HG03378 (cell line): ENCODE results near the gene TOGARAM2.

Experiments used
- ATAC-seq: cut with Tn5 transposase; IDR thresholded peaks from one replicate; pipeline ENCODE4 v1.9.1; 2021; ENCODE audit warnings: mild to moderate bottlenecking, moderate library complexity; ENCODE audit not compliant: unreplicated experiment

TOGARAM2 gene

DNA sequence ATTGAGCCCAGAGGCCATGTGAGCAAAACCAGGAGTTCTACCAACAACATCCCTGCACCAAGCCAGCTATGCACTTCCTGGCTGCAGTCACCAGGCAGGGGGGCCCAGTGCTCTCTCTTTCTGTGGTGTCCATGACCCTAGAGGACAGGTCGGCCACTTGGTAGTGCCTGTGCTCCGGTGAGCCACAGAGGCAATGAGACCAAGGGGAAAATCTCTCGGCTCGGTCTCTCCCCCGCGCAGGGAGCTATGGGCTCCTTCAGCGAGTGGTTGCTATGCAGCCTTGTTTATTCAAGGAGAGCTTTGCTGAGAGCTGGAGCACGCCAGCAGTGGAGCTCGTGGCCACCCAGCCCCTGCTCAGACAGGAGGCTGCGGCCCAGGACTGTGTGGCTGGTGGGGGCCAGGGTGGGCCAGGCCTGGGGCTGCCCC is at the start of gene TOGARAM2:
Gene TOGARAM2, plus strand, starts transcription at position 283 of the 426 bp plus-strand sequence. CDS start 13,537 bp downstream, outside the sequence.
- no peak for ATAC-seq

DNA sequence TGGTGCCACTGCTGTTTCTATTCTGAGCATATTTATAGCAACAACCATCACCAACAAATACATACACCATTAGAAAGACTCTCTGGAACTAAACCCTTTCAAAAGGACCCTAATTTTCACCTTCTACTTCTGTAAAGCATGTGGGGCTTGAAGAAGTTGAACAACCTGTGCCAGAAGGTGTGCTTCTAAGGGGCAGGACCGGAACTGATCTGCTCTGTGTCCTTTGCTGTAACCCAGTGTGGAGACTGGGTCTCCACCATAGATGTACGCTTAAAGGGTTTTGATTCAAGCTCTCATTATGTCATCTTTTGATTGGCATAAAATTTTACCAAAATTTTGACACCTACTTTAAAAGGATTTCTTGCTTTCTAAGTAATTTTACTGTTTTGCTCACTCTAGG is 46.3 kb upstream of the TOGARAM2 start:
- ATAC-seq, result no peak

DNA sequence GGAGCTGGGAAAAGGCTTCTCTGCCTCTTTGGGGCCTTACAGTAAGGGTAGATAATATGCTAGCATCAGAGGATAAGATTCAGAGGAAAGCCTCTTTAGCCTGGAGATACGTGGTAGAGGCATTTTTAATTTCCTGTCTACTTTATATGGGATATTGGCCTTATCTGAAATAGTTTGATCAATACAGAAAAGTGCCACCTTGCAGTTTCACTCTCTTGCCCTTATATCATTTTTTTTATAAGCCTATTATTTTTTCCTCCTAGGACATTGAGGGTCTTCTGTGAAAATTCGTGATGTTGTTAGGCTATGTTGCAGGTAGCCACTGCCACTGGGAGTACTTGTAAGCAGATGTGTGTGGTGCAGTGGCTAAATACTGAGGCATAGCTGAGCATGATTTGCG is 40.1 kb upstream of the TOGARAM2 start:
- ATAC-seq, result no peak

DNA sequence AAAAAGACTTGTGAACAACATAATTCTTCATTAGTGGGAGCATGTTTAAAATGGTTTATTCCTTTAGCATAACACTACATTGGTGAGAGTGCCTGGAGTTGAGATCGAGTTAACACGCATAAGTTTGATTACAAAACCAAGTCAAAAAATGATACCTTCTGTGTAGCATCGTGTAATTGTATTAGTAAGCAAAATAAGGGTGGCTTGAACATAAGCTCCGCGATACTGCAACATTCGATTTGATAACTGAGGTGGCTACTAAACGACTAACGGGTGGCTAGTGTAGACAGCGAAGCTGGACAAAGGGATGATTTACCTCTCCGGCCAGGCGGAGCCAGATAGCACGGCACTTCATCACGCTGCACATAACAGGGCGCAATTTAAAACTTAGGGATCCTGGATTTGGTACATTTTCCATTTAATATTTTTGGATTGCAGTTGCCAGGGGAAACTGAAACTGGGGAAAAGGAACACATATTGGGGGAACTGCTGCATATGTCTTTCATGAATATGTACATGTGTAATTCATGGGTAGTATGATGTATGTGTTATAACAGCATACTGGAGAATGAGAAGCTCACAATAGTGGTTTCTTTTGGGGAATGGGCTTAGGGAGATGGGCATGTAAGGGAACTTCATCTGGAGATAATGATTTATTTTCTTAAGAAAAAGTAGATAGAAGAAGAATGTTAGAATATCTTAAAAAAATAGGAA is 36.4 kb upstream of the TOGARAM2 start:
- no peak for ATAC-seq

DNA sequence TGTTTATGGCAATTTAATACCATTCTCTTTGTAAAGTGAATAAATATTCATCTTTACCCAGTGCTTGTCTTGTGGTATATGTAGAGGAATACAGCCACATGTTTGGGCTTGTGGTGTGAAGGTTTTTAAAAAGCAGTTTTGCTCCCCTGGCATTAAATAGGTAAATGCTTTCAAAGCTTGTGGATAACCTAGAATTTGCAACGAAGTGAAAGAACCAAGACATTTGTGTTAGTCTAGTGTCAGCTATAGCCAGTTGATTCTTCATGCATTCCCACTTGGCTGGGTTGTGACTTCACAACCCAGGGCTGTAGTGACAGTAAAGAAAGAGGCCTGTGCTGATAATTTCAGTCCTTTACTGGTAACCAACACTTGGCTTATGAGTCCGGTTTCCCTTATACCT is 32.9 kb upstream of the TOGARAM2 start:
- no peak for ATAC-seq

DNA sequence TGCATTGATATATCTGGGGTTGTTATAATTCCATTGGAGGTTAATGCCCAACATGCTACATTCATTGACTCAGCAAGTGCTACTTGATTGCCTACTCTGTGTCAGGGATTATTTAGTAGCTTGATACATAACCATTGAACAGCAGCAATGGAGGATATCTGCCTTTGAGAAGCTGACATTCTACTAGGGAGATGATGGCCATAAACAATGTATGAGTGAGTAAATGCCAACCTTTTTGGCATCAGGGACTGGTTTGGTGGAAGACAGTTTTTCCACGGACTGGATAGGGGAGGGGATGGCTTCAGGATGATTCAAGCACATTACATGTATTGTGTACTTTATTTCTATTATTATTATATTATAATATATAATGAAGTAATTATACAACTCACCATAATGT is 31.9 kb upstream of the TOGARAM2 start:
- no peak for ATAC-seq

DNA sequence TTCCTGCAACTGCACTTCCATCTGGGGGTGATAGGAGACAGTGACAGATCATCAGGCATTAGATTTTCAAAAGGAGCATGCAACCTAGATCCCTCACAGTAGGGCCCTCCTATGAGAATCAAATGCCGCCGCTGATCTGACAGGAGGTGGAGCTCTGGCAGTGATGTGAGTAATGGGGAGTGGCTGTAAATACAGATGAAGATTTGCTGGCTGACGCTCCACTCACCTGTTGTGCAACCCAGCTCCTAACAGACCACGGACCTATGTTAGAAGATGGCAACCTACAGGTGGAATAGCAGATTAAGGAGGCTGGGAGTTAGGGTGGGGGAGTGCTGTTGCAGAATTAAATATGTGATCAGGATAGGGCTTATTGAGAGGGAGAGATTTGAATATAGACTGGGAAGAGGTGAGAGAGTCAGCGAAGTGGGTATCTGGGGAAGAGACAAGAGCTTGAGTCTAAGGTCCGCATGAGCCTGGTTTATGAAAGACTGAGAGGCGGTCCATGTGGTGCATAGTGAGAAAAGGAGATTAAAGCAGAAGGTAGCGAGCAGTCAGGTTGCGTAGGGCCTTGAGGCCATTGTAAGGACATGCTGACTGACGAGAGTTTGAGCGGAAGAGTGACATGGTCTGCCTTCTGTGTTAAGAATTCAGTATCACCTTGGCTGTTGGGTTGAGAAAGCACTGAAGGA is 31.3 kb upstream of the TOGARAM2 start:
- no peak for ATAC-seq

DNA sequence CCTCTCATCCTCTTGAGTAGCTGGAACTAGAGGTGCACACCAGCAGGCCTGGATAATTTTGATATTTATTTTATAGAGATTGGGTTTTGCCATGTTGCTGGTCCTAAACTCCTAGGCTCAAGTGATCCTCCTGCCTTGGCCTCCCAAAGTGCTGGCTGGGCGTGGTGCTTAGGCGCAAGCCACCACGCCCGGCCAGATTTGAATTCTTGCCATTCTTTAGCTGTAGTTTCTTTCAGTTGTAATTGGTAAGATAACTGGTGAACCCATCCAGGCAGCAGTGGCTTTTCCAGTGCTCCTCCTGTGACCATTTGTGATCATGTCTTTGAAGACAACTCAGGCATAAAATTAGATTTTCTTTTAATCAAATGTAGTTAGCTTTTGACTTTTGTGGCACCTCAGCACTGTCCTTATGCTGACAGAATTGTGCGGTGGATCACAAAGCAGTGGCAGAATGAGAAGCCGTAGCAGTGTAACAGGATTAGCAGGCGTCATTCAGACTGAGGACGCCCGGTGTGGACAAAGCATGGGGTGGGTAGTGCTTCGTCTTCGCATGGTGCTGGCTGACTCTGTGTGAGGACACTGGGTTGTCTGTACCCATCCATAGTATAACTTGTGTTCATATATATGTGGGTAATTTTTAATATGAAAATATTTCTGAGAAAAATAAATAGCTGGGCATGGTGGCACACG is 30.0 kb upstream of the TOGARAM2 start:
- no peak for ATAC-seq

DNA sequence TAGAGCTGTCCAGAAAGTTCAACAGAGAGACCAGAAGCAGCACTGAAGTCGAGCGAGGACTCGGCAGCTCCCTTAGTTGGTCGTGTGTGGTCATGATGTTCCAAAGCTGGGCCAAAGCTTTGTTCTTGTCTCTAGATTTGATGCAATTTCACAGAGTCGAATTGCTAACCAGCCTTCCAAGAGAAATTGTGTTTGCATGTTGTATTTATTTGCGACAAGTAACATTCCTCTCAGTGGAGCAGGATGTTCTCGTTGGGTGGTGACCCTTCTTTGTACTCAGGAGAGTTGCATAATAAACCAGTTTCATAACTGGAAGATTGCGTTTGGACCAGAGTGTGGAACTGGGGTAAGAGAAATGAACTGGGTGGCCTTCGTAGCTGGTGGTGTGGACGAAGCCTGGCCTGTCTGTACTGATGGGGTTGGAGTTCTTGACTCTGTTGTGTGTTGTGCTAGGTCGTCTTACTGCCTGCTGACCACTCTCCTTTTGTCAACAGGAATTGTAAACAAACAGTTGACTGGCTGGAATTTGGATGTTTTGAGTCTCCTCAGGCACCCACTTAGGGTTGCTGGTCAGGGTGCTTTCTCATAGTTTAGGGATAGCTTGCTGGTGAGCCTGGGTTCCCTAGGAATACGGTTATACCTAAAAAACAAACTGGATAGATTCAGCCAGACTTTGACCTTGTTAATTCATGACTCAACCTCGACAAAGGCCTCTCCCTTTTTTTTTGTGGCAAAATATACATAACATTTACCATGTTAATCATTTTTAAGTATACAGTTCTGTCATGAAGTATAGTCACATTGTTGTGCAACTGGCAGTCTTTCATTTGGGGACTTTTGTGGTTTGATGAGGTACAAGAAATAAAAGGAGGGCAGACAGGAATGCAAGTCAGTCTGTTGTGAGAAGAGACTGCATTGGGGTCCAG is 28.9 kb upstream of the TOGARAM2 start:
- ATAC-seq, result no peak

DNA sequence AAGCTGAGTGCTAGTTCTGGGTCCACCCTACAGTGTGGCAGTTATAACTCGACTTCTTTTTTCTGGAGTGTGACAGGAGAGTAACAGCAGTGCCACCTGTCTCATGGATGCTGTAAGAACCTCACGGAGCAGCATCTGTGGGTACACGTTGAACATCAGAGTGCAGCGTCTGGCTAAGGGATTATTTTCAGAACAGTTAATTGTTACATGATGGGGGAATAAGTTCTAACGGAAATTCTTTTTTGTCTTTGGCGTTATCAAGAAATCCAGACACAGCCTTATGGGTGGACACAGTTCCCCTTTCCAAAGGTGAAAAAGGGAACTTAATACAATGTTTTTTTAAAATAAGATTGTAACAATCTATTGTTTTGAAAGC is 28.3 kb upstream of the TOGARAM2 start:
- no peak for ATAC-seq

DNA sequence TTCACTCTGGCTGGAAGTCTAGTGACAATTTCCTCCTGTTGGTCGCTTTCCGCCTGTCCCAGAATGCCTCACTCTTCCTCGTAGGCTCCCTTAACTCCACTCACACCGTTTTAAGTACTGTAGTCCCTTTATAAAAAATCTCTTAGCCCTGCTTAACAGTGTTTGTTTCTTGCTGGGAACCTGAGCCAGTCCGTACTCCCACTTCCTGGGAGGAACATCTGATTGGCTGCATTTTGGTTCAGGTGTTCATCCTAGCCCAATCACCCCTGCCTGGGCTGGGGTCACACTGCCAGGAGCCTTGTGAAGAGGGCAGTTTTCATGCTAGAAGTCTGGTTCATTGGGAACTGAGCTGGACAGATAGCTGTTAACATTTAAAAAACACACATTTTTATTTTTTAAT is 25.6 kb upstream of the TOGARAM2 start:
- ATAC-seq, result no peak

DNA sequence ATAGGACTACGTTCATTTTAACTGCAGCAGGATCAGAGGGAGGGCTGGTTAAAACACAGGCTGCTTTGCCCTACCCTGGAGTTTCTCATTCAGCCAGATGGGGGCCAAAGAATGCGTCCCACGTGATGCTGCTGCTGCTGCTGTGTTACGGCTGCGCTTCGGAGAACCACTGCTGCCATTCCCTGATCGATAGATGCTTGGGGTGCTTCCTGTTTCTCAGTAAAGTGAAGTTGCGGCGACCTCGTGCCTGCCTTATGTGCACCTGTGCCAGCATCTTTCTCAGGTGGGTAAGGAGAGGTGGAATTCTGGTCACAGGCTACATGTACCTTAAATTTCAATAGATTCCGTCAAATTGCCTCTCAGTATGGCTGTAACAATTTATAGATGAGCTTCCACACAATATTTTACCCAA is 24.7 kb upstream of the TOGARAM2 start:
- no peak for ATAC-seq

DNA sequence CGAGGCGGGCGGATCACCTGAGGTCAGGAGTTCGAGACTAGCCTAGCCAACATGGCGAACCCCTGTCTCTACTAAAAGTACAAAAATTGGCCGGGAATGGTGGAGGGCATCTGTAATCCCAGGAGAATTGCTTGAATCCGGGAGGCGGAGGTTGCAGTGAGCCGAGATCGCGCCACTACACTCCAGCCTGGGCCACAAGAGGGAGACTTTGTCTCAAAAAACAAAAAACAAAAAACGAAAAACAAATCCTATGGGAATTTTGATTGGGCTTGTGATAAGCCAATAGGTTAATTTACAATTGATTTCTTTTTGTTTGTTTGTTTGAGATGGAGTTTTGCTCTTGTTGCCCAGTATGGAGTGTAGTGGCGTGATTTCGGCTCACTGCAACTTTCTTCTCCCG is 24.2 kb upstream of the TOGARAM2 start:
- no peak for ATAC-seq

DNA sequence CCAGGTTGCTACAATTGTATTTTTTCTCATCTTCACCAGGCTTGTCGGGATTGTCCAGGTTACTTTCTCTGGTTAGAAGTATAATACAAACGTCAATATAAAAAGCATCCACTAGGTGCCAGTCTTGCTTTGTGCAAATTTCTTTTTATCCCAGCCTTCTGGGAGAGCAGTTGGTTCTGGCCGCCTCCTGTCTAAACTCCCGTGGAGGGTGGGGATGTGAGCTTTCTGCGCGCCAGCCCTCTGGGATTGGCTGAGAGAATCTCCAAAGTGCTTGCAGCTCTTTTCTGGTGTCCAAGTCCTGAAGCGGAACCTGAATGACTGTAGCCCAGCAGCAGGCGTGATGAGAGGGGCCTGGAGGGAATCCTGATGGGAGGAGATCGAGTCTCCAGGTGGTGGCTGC is 22.4 kb upstream of the TOGARAM2 start:
- ATAC-seq, result no peak

DNA sequence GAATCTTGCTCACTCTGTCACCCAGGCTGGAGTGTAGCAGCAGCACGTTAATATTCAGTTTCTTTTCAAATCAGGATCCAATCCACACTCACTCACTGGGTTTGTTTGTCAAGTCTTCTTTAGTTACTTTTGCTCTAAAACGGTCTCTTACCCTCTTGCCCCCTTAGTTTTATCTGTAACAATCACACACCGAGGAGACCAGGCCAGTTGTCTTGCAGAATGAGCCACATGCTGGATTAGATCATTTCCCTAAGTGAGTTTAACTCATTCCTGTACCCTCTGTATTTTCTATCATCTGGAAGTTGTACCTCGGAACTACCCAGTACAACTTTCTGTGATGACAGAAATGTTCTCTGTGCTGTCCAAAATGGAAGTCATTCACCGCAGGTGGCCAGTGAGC is 20.7 kb upstream of the TOGARAM2 start:
- ATAC-seq, result no peak

DNA sequence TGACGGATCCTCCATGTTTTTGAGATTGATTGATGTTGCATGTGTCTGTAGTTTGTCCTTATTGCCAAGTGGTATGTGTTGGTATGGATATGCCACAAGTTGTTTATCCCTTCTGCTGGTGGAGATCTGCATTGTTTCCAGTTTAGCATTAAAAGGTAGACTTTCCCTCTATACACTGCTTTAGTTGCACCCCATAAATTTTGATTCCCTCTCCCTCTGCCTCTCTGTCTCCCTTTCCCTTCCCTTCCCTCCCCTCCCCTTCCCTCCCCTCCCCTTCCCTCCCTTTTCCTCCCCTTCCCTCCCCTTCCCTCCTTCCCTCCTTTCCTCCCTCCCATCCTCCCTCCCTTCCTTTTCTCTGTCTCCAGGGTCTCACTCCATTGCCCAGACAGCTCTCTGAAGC is 18.6 kb upstream of the TOGARAM2 start:
- no peak for ATAC-seq

DNA sequence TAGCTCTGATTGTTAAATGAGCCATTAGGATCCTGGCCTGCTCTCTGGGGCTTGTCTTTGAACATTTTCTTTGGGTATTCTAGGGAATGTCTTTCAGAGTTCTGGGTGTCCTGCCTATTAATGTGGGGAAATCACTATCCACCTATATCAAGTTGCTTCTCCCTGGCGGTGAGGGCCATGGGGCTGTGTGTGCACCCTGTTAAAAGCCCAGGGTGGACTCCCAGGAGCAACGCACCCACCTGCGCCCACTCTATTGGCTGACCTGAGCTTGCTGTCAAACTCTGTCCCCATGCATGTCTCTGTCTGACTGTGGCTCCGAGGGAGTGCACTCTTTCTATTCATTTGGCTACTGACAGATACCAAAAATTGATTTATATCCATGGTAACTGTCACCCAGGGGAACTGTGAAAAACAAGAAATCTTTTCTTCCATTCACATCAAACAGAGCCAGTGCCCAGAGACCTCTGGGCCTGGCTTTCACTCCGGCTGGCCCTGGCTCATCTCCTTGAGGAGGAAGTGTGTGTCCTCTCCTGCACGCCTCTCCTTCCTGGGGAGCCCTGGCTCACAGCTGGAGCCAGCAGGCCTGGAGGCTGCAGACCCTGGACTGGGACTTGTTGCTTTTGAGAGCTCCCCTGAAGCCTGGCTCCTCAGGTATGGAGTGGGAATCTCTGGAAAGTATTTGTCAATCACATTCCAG is 10.5 kb upstream of the TOGARAM2 start:
- no peak for ATAC-seq

DNA sequence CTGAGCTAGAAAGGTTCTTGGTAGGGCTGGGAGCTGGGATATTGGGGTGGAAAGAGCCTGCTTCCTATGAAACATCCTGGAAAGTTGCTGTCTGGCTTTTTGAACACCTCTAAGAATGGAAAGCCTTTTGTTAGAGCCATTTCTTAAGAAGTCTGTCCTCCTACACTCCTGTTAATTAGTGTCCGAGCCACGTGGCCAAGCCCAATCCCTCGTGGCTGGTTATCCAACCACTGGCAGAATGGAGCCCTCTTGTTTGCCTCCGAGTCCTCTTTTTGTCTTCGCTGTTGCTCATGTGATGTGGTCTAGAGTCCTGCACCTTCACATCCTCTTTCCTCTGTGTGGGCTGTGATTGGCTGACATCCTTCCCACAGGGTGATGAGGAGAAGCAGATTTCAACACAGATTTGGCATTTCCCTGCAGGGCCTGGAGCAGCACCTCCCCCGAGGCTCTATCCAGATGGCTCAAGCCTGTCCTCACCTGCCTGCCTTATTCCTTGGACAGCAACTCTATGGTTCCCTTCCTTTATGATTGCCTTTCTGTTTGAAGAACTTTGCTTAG is 8.2 kb upstream of the TOGARAM2 start:
- ATAC-seq, result no peak

DNA sequence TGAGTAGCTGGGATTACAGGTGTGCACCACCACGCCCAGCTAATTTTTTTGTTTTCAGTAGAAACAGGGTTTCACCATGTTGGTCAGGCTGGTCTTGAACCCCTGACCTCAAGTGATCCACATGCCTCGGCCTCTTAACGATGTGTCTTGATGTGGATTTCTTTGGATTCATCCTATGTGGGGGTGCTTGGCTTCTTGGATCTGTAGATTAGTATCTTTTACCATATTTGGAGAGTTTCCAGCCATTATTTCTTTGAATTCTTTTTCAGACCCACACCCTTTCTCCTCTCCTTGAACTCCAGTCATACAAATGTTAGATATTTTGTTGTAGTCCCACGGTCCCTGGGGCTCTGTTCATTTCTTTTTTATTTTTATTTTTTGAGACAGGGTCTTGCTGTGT is 6.8 kb upstream of the TOGARAM2 start:
- ATAC-seq, result no peak

DNA sequence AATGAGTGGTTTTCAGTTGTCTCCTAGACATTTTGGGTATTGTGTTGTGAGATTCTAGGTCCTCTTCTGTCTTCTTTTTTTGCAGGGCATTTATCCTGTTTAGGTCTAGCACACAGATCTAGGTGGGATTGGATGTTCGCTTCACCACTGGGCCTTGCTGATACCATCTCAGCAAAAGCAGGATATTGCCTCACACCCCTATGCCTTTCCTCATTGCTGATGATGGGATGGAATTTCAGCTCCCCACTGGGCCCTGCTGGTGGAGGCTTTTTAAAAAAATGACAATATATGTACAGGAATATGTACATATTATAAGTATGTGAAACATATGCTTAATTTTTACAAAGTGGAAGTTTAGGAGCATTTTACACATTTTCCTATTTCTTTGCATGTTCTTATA is 5.4 kb upstream of the TOGARAM2 start:
- ATAC-seq, result no peak
